Activated CD8-positive, alpha-beta T cell treated with anti-CD3 and anti-CD28 coated beads for 36 hours (primary cell): Measurements from ENCODE around the gene OAS3. TPM values are rescaled to one million over a fixed set of nuclear protein-coding genes. Genes with fewer than 3 reads are reported as not detected.
A peak's percentile ranks its signal among the peaks of the same experiment; 100 is the strongest.

ENCODE experiments used
- ATAC-seq: fragments of 200-7000 bp; cut with Tn5 transposase; one replicate; pipeline ENCODE4 v1.10.0; 2021; ENCODE audit warnings: mild to moderate bottlenecking, moderate library complexity
- CTCF ChIA-PET: fragments of 350-600 bp; sonication (Branson Sonifier 250); formaldehyde crosslinking; loops from one replicate; lab custom pipeline; 2021; ENCODE audit warnings: antibody characterized with exemption; lab: Charles Lee
- POLR2A ChIA-PET: fragments of 350-600 bp; sonication (Branson Sonifier 250); formaldehyde crosslinking; loops from one replicate; lab custom pipeline; 2021; ENCODE audit warnings: antibody characterized with exemption; lab: Charles Lee
- DNase-seq: peaks from one replicate; pipeline ENCODE4 v3.0.0-alpha.2; 2020
- H3K27ac Mint-ChIP-seq: one replicate; pipeline ENCODE4 v1.8.0; 2021; ENCODE audit warnings: mild to moderate bottlenecking, mixed read lengths
- H3K27me3 Mint-ChIP-seq: one replicate; pipeline ENCODE4 v1.8.0; 2021; ENCODE audit warnings: mixed read lengths
- H3K36me3 Mint-ChIP-seq: one replicate; pipeline ENCODE4 v1.8.0; 2021; ENCODE audit warnings: low read depth, mixed read lengths
- H3K4me1 Mint-ChIP-seq: one replicate; pipeline ENCODE4 v1.8.0; 2021; ENCODE audit warnings: low read depth, mixed read lengths
- H3K4me3 Mint-ChIP-seq: one replicate; pipeline ENCODE4 v1.8.0; 2021; ENCODE audit warnings: mild to moderate bottlenecking, moderate library complexity, mixed read lengths
- H3K9me3 Mint-ChIP-seq: one replicate; pipeline ENCODE4 v1.8.0; 2021; ENCODE audit warnings: mixed read lengths
- intact Hi-C: fragments of 100-400 bp; cut with micrococcal nuclease; formaldehyde crosslinking; loops from one replicate; pipeline ENCODE4 v1.10.0; 2022
- total RNA-seq, 2 experiments: library from RNA; stranded (reverse); gene quantifications; one replicate each; pipeline ENCODE4 v1.2.3, GENCODE V29; 2021
- TF ChIP-seq, protein P1 (sequence below): fragments of 200-600 bp; IDR thresholded peaks from one replicate; pipeline ENCODE4 v1.8.0; 2022; ENCODE audit warnings: antibody characterized with exemption, mild to moderate bottlenecking

The OAS3 gene
- total RNA-seq = 10 to 100 TPM; 21.4 to 22.2 TPM

GRCh38 chr12:112937741-112938719 is at the start of gene OAS3:
Gene OAS3, plus strand, starts transcription at chr12:112938474. Its CDS starts 57 bp downstream, at chr12:112938531.
- TF ChIP-seq, protein P1, sequence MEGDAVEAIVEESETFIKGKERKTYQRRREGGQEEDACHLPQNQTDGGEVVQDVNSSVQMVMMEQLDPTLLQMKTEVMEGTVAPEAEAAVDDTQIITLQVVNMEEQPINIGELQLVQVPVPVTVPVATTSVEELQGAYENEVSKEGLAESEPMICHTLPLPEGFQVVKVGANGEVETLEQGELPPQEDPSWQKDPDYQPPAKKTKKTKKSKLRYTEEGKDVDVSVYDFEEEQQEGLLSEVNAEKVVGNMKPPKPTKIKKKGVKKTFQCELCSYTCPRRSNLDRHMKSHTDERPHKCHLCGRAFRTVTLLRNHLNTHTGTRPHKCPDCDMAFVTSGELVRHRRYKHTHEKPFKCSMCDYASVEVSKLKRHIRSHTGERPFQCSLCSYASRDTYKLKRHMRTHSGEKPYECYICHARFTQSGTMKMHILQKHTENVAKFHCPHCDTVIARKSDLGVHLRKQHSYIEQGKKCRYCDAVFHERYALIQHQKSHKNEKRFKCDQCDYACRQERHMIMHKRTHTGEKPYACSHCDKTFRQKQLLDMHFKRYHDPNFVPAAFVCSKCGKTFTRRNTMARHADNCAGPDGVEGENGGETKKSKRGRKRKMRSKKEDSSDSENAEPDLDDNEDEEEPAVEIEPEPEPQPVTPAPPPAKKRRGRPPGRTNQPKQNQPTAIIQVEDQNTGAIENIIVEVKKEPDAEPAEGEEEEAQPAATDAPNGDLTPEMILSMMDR = no peak
- DNase-seq (peak; percentile 63), ATAC-seq (peak; percentile 68)
- no peaks in the 10 kb centered on the region for H3K9me3 Mint-ChIP-seq
- H3K36me3 Mint-ChIP-seq = no peaks in the 10 kb centered on the region
- ChIA-PET POLR2A (interaction anchor here (0.6 to 4.4 kb wide), 3 partner anchors 30 to 99 kb away, joined by 3 to 28 read pairs (median 3); partner anchors contain the start of gene OAS2), CTCF (interaction anchor here (1.0 to 2.3 kb wide), 5 partner anchors 26 to 55 kb away, joined by 3 to 11 read pairs (median 6); partner anchors contain the start of genes OAS1 and OAS2)
- no peaks in the 10 kb centered on the region for H3K27me3 Mint-ChIP-seq
- peaks cover 28% of the 10 kb centered on the region for H3K4me1 Mint-ChIP-seq
- intact Hi-C loops = no loop called here
- peak within 1 kb of the TSS; percentile 82 for H3K4me3 Mint-ChIP-seq
- peak within 1 kb of the TSS; percentile 84 for H3K27ac Mint-ChIP-seq

GRCh38 chr12:112891093-112892024 is 46.9 kb upstream of the OAS3 start:
- intact Hi-C loops = no loop called here
- no peak for ATAC-seq
- DNase-seq = no peak
- Mint-ChIP-seq H3K27ac (no peak overlapping the region), H3K36me3 (no peaks in the 10 kb centered on the region), H3K4me3 (no peak overlapping the region), H3K27me3 (no peaks in the 10 kb centered on the region), H3K9me3 (no peaks in the 10 kb centered on the region), H3K4me1 (no peaks in the 10 kb centered on the region)
- TF ChIP-seq, protein P1 = no peak
- ChIA-PET CTCF (no interaction called here), POLR2A (no interaction called here)

GRCh38 chr12:112892856-112893255 is 45.4 kb upstream of the OAS3 start:
- Mint-ChIP-seq H3K4me1 (no peaks in the 10 kb centered on the region), H3K27me3 (no peaks in the 10 kb centered on the region), H3K4me3 (no peak overlapping the region), H3K9me3 (no peaks in the 10 kb centered on the region), H3K36me3 (no peaks in the 10 kb centered on the region), H3K27ac (no peak overlapping the region)
- ATAC-seq = no peak
- DNase-seq = no peak
- TF ChIP-seq, protein P1 = no peak
- intact Hi-C loops = no loop called here
- POLR2A ChIA-PET = no interaction called here
- CTCF ChIA-PET = no interaction called here

- Mint-ChIP-seq H3K4me3 (no peak overlapping the region), H3K27ac (no peak overlapping the region), H3K9me3 (no peaks in the 10 kb centered on the region), H3K27me3 (no peaks in the 10 kb centered on the region), H3K36me3 (no peaks in the 10 kb centered on the region), H3K4me1 (no peaks in the 10 kb centered on the region)
- intact Hi-C loops = no loop called here
- no peak for DNase-seq
- POLR2A ChIA-PET = no interaction called here
- CTCF ChIA-PET = no interaction called here
- no peak for ATAC-seq
- TF ChIP-seq, protein P1 = no peak
Observed at GRCh38 chr12:112894128-112894527, 44.1 kb upstream of the OAS3 start.
